Measurements from ENCODE around the gene RAB7A.

RAB7A gene

DNA sequence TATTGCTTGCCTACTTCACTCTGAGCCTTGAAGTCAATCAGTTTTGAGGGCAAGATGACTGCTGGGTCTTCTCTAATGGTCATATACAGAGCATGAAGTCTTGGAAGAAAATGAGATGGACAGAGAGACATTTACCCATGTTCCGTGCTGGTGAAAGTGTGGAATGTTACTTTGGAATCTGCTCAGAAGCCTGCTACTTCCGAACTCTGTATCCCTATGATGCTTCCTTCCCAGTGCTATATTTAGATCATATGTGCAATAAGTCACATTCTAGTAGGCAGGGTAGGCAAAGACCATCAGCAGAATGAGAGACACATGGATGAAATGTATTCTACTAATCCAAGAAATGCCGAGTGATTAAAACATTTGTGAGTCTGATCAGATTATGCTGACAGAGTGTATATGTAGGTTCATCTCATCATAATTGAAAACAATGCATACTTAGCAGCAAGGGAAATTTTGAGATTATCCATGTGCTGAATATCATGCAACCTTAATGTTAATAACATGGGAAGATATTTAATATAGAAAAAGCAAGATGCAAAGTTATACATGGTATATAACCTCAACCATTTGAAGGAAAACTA lies 60.5 kb downstream of the RAB7A start:
- in situ Hi-C loops (cut with MboI; ENCODE audit: low sequenced_read_pairs) = no loop called here

DNA sequence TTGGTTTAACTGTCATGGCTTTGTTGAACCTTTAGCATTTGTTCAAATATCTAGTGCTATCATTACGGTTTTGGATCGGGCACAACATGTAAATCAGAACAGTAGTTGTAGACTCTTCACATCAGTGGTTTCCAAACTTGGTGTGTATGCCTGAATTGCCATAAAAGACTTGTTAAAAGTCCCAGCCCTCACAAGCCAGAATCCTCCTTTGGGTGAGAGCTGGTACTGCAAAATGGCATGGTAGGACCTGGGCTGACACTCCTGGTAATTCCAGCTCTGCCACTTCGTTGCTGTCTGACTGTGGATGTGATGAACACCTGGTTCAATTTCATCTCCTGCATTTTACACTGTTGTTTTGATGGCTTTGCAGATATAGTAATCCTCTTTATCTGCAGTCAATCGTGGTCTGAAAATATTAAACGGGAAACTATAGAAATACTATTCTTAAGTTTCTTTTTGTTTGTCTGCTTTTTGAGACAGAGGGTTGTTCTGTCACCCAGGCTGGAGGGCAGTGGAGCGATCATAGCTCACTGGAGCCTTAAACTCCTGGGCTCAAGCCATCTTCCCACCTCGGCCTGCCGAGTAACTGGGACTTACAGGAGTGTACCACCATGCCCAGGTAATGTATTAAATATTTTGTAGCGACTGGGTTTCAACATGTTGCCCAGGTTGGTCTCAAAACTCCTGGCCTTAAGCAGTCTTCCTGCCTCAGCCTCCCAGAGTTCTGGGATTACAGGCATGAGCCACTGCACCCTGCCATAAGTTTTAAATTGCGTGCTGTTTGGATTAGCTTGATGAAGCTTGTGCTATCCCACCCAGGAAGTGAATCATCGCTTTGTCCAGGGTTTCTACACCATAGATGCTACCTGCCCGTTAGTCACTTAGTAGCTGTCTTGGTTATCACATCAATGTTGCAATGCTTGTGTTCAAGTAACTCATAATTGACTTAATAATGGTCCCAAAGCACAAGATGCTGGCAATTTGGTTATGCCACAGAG lies 61.6 kb downstream of the RAB7A start:
- in situ Hi-C loops (cut with MboI; ENCODE audit: low sequenced_read_pairs) = no loop called here

DNA sequence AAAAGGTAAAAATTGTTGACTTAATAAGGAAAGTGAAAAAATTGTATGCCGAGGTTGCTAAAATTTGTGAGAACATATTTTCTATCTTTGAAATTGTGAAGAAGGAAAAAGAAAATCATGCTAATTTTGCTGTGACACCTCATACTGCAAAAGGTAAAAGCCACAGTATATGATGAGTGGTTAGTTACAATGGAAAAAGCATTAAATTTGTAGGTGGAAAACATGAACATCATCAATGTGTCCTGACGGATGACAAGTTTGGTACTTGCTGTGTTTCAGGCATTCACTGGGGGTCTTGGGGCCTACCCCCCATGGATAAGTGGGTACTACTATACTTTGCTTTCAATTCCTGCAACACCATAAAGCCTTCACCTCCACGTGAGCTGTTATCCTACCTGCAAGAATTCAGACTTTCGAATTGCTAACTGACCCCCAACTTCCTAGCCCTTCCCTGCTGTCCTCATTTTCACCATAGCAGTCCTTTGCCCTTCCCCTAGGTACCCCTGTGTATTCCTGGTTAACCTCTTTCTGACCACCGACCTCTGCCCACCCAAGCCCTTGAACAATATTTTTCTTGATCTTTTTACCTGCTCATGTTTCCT lies 62.4 kb downstream of the RAB7A start:
- in situ Hi-C loops (cut with MboI; ENCODE audit: low sequenced_read_pairs) = no loop called here

DNA sequence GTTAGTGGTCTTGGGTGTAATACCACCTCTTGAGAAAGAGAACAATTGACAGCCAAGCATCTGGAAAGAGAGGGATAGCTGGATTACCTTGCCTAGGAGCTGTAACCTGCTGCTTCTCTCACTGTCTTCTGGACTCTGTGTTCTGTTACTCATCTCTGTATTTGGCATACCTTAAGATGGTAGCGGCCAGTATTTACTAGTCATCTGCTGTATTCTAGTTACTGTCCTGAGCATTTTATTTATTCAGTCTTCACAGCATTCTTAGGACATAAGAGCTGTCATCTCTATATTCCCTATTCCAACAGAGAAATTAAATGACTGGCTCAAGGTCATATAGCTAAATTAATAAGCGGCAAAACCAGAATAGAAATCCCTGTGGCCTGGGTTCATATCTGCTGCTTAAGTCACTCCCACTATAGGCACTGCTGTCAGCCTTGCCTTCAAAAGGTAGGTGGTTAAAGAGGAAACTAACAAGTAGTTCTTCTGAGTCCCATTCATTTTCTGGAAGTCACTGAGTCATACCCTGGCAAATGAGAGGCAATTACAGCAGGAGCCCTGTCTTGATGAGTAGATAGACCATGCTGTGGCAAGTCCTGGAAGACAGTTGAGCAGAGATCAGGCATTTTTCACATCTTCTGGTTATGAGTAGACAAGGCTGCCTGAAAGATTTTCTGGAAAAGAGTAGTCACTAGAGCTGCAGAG lies 68.2 kb downstream of the RAB7A start:
- in situ Hi-C loops (cut with MboI; ENCODE audit: low sequenced_read_pairs) = no loop called here

DNA sequence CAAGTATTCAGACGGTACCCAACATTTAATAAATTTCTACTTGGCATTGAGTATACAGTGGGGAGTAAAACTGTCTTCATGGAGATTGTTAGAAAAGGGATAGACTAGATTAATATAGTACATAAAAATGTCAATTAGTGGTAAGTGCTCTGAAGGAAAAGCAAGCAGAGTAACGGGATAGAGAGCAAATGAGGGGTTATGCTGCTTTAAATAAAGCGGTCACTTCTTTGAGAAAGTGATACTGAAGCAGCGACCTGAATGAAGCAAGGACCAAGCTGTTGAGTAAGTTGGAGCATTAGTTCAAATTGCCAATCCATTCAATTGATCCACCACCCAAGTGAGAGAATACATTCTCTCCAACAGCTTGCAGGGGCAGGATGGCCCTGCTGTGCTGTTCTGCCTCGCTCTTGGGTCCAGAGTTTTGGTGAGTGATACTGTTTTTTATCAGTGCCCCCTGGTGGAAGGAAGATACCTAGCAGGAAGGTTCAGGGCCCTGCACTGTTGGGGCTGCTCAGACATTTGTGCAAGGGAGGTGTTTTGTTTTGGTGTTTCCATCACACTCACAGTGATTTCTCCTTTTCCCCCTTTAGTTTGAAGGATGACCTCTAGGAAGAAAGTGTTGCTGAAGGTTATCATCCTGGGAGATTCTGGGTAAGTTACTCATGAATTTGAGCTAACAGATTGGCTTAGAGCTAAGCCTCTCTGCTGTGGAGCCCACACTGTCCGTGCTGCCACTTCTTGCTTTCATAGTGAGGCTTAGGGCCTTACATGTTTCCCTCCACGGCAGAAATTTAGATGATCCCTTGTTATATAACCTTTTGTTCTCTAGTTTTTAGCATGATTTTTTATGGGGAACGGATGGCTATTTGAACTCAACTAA lies 69.0 kb downstream of the RAB7A start:
- in situ Hi-C loops (cut with MboI; ENCODE audit: low sequenced_read_pairs) = no loop called here

DNA sequence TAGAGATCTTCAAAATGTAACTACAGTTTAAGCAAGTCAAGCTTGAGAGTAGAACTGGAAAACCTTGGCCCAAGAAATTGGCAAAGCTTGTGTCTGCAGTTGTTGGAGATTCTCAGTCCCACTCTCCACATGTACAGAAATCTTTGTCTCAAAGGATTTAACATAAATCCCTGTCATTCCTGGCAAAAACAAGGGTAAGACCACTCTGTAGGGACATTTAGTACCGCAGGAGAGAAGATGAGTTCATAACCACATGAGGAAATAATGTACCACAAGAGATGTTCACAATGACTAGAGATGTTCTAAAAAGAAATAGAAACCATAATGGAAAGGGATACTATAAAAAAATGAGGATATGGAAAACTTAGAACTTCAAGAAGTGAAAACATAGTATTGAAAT lies 73.7 kb downstream of the RAB7A start:
- in situ Hi-C loops (cut with MboI; ENCODE audit: low sequenced_read_pairs) = no loop called here

DNA sequence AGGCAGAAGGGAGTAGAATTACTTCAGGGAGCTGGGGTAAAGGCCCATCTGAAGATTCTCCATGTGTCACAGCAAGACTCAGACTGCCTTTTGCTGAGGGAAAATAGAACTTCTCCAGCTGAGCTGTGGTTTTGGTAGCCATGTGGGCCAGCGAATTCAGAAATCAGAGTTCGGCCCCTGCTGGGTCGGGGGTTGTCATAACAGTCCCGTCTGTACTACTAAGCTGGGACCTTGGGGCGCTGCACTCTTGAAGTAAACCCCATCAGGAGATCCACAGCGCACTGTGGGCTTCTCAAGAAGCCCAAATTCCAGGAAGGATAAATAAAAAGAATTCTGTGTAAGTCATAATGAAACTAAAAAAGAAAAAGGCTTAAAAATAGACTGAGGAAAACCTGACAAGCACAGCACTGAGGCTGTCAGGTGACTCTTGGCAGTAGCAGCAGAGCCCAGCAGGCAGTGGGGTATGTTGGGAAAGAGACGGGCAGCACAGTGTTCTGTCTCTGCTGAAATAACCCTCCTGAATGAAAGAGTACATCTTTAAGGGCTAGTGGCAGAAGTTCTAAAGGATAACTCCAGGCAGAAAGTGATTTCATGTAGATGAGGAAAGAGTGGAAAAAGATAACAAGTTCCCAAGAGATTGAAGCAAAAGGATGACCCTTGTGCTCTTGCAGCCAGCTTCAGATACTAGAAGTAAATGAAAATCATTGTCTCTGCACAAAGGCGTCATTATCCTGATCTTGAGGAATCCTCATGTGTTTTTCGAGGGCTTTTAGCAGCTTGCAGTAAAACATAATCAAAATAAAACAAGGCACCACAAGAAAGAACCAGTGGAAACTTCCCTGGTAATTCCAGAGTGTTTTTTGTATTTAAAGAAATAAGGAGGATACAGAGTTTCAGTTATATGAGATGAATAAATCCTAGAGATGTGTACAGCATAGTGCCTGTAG lies 74.5 kb downstream of the RAB7A start:
- in situ Hi-C loops (cut with MboI; ENCODE audit: low sequenced_read_pairs) = no loop called here

DNA sequence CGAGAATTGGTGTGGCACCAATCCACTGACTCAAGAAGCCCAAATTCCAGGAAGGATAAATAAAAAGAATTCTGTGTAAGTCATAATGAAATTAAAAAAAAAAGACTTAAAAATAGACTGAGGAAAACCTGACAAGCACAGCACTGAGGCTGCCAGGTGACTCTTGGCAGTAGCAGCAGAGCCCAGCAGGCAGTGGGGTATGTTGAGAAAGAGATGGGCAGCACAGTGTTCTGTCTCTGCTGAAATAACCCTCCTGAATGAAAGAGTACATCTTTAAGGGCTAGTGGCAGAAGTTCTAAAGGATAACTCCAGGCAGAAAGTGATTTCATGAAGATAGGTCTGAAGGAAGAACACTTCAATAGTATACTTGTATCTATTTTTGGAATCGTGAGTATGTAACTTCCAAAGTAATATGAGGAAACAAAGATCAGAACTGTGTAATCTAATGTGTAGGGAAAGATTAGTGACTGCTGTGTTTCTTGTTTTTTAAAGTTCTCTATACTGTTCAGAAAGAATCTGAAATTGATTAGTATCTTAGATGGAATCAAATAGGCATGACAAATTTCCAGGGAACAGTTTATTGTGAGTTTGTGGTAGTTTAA lies 75.9 kb downstream of the RAB7A start:
- in situ Hi-C loops (cut with MboI; ENCODE audit: low sequenced_read_pairs) = no loop called here

DNA sequence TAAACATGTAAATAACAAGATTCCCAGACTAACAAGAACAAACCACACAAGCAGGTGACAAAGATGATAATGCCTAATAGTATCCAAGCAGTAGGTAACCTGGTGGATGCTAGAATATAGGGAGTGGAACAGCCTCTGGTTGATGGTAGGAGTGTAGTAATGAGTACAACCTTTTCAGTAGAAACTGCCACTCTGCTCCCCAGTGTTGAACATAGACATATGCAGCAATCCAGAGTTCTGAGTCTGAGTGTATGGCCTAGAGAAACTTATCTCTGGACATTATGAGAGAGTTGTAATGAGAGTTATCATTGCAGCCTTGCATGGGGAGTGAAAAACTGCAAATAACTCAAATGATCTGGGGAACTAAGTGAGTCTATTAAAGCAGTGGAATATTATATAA lies 77.3 kb downstream of the RAB7A start:
- in situ Hi-C loops (cut with MboI; ENCODE audit: low sequenced_read_pairs) = no loop called here

DNA sequence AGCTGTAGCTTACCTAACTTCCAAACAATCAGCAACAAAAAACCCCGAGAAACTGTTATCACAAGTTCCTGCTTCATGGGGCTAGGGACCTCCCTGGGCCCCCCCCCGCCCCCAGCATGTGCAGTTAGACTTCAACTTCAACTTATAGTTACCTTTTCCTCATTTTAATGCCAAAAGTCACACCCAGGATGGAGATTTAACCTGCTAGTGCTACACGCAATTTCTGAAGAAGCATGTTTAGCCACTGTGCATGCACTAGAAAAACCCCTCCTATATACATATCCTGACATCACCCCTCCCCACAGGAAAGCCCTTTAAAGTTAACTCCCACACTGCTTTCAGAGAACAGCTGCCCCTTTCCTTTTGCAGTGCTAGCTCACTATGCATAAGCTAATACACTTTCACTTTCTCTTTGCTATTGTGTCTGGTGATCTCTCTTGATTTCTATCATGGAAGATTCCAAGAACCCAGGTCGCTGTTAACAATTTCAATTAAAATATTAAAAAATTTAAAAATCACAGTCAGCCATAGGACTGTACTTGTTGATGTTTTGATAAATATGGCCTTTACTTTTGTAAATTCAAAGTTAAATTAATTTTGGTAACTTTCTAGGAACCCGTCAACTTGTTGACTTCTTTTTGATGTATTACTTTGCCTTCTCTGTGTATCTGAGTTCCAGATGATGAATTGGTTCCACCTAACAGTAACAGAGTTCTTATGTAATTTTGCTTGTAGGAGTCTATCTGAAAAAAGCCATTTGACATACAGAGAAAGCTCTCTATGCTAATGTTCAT lies 78.2 kb downstream of the RAB7A start:
- in situ Hi-C loops (cut with MboI; ENCODE audit: low sequenced_read_pairs) = no loop called here

DNA sequence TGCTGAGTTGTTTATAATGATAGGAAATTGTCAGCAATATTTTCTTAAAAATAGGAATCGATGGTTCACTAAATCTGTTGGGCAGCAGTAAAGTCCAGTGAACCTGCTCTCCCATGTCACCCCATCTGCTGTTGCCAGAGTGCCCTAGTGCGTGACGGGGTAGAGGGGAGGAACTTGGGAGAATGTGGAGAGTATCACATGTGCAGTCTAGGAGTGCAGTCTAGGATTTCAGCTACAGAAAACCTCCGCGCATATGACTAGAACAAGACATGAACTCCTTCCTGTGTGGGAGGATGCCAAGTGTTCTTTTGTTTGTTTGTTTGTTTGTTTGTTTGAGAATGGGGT lies 78.8 kb downstream of the RAB7A start:
- in situ Hi-C loops (cut with MboI; ENCODE audit: low sequenced_read_pairs) = no loop called here

DNA sequence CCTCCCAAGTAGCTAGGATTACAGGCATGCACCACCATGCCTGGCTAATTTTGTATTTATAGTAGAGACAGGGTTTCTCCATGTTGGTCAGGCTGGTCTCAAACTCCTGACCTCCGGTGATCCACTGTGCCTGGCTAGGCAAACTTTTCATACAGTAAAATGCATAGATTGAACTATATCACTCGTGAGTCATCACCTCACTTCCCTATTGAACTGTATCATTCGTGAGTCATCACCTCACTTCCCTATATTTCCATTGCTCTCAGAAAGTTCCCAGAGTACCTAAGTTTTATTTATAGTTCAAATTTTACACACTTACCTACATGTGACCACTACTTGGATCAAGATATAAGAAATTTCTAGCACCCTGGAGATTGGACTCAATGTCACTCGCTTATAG lies 79.8 kb downstream of the RAB7A start:
- in situ Hi-C loops (cut with MboI; ENCODE audit: low sequenced_read_pairs) = no loop called here

DNA sequence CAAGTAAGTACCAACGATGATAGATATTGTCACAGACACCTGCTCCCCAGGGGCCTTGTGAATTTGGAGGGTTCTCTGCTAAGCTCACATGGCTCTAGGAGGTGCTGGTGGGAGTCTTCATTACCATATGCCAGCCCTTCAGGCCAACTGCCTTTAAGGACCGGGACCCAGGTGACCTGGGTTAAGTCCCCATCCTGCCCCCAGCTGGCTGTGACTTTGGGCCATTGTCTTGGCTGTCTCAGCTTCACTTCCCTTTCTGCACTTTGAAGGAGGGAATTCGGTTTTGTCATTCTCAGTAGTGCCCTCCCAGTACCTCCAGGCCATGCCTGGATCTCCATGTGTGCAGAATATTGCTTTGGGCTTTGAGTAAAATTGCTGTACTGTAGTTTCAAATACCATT lies 80.6 kb downstream of the RAB7A start:
- in situ Hi-C loops (cut with MboI; ENCODE audit: low sequenced_read_pairs) = no loop called here

DNA sequence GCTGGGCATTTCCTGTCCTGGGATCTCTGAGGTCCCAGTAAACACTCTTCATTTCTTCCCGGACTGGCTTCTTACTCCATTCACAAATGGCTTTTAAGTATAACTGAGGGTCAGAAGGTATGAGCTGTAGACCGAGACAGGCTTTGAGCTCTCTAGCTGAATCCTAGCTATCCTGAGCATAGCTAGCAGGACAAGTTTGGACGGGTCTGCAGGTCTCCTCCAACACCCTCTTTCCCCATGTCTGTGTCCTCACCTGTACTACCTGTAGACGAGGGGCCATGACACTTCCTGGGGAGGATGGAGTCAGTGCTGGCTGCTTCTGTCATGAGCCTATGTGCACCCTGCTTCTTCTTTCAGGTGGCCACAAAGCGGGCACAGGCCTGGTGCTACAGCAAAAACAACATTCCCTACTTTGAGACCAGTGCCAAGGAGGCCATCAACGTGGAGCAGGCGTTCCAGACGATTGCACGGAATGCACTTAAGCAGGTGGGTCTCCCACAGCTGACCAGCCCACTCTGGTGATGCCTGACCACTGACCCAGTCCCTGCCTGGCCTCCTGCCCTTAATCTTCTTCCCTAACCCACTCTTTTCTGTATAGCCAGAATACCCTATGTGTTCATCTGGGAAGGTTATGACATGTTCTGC lies 81.3 kb downstream of the RAB7A start:
- in situ Hi-C loops (cut with MboI; ENCODE audit: low sequenced_read_pairs) = no loop called here

DNA sequence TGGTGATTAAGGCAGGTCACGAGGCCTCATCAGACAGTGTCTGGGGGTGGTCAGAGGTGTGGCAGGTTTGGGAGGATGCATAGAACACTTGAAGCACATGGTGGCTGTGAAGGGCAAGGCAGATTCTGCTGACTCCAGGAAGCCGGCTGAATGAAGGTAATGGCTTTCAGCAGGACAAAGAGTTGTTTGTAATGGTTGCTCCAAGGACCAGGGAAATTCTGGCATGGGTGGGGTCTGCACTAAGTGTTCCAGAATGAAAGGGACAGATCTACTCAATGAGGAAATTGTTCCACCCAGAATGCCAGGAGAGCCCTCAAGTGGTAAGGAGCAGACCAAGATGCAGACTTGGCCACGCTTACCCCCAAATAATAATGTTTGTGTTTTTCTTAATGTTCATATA lies 82.7 kb downstream of the RAB7A start:
- in situ Hi-C loops (cut with MboI; ENCODE audit: low sequenced_read_pairs) = no loop called here

DNA sequence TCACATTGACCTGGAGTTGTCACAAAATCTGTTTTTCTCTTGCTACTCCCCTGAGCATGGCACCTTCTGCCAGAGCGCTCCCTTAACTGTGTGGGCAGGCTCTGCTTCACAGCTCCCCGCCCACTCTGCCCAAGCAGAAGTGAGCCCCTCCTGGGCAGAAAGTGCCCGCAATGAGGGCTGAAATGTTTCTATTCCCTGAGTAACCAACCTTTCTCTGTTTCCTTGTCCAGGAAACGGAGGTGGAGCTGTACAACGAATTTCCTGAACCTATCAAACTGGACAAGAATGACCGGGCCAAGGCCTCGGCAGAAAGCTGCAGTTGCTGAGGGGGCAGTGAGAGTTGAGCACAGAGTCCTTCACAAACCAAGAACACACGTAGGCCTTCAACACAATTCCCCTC lies 87.1 kb downstream of the RAB7A start:
- in situ Hi-C loops (cut with MboI; ENCODE audit: low sequenced_read_pairs) = no loop called here

DNA sequence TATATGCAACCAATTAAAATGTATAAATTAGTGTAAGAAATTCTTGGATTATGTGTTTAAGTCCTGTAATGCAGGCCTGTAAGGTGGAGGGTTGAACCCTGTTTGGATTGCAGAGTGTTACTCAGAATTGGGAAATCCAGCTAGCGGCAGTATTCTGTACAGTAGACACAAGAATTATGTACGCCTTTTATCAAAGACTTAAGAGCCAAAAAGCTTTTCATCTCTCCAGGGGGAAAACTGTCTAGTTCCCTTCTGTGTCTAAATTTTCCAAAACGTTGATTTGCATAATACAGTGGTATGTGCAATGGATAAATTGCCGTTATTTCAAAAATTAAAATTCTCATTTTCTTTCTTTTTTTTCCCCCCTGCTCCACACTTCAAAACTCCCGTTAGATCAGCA lies 88.1 kb downstream of the RAB7A start:
- in situ Hi-C loops (cut with MboI; ENCODE audit: low sequenced_read_pairs) = no loop called here
